Cardiac fibroblast (primary cell): Measurements from ENCODE around the gene HGFAC.

Source experiments
- DNase-seq, 2 donors: peaks; one replicate each; pipeline versions ENCODE4 v3.0.0 to v3.0.0-alpha.2; 2010; ENCODE audit warnings: low read depth in 2 of 2
- H3K4me3 ChIP-seq, 2 donors: replicated peaks in 1 of 2; 1 replicate in 1 of 2; 2 replicates in 1 of 2; pipeline ENCODE4 v1.5.1; 2011; ENCODE audit warnings: low read depth in 2 of 2, low read length in 2 of 2, mild to moderate bottlenecking in 2 of 2, moderate library complexity in 1 of 2
- TF ChIP-seq, protein P1 (sequence below): IDR thresholded peaks from one replicate; pipeline ENCODE4 v1.5.1; 2011; ENCODE audit warnings: low read depth, mild to moderate bottlenecking, low read length, inconsistent platforms

HGFAC gene

DNA sequence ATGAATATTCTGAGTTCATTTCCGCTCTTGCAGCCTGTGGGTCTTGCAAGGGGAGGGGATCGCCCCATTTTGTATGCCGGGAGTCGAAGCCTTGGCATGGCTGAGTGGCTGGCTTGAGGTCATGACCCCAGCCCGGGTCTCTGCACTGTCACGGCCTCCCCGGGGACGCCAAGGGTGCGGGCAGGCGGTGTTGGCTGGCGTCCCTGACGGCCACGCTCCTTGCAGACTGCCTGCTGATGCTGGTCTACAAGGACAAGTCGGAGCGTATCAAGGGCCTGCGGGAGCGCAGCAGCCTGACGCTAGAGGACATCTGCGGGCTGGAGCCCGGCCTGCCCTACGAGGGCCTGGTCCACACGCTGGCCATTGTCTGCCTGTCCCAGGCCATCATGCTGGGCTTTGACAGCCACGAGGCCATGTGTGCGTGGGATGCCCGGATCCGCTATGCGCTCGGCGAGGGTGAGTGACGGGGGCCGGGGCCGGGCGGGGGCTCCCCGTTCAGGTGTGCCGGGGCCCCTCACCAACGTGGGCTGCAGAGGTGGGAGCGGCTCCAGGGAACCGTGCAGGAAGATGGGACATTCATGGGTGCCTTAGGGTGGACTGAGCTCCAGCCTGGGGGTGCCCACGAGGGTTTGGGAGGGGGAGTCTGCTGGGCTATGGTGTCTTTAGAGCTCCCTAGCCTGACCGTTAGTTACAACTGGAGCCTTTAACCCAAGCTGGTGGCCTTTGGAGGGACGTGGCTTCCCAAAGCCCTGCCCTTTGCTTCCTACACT lies 31.6 kb downstream of the HGFAC start:
- H3K4me3 ChIP-seq, result no peak overlapping the region
- DNase-seq, result no peak
- TF ChIP-seq, protein P1, sequence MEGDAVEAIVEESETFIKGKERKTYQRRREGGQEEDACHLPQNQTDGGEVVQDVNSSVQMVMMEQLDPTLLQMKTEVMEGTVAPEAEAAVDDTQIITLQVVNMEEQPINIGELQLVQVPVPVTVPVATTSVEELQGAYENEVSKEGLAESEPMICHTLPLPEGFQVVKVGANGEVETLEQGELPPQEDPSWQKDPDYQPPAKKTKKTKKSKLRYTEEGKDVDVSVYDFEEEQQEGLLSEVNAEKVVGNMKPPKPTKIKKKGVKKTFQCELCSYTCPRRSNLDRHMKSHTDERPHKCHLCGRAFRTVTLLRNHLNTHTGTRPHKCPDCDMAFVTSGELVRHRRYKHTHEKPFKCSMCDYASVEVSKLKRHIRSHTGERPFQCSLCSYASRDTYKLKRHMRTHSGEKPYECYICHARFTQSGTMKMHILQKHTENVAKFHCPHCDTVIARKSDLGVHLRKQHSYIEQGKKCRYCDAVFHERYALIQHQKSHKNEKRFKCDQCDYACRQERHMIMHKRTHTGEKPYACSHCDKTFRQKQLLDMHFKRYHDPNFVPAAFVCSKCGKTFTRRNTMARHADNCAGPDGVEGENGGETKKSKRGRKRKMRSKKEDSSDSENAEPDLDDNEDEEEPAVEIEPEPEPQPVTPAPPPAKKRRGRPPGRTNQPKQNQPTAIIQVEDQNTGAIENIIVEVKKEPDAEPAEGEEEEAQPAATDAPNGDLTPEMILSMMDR, result no peak

DNA sequence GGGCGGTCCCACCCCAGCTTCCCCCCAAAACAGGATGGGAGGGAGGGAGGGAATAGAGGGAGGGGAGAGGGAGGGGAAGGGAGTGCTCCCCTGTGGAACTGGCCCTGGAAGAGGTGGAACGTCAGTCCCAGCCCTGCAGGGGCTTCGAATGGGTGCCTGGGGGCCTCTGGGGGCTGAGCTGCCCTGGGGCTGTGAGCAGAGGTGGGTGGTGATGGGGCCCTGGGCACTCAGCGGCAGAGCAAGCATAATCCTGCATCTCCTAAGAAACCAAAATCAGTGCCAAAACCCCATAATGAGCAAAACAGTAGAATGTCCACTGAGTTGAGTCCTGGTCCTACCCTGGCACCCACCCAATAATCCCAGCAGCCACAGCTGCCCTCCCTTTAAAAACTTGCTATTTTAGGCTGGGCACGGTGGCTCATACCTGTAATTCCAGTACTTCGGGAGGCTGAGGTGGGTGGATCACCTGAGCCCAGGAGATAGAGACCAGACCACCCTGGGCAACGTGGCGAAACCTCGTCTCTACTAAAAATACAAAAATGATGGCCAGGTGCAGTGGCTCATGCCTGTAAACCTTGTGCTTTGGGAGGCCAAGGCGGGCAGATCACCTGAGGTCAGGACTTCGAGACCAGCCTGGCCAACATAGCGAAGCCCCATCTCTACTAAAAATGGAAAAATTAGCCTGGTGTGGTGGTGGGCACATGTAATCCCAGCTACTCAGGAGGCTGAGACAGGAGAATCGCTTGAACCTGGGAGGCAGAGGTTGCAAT lies 32.4 kb downstream of the HGFAC start:
- TF ChIP-seq, protein P1, result no peak
- H3K4me3 ChIP-seq, result no peak overlapping the region
- DNase-seq, result no peak

DNA sequence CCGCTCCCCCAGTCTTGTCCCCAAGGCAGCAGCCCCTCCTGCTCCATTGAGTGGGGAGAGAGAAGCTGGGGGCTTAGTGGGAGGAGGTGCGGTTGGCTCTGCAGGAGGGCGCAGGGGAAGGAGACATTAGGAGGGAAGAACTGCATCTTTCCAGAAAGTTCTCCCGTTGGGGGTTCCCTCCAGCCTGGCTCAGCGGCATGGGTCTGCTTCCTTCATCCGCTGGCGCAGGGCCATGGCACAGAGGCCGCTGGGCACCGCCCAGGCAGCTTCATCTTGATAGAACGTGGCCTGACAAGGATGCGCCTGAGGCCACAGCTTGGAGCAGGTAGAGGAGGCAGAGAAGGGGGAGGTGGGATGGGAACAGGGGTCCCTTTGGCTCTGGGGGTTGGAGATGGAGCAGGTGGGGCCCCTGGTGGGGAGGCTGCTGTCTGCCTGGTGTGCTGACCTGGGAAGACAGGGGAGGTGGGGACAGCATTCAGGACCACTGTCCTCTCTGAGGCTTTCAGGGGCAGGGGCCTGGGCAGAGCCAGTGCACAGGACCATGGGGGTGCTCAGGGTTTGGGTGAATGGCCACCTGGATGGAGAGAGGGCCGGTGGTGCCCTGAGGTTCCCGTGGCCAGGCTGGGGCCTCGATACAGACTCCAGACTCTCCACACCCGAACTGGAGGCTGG lies 33.4 kb downstream of the HGFAC start:
- TF ChIP-seq, protein P1, result no peak

DNA sequence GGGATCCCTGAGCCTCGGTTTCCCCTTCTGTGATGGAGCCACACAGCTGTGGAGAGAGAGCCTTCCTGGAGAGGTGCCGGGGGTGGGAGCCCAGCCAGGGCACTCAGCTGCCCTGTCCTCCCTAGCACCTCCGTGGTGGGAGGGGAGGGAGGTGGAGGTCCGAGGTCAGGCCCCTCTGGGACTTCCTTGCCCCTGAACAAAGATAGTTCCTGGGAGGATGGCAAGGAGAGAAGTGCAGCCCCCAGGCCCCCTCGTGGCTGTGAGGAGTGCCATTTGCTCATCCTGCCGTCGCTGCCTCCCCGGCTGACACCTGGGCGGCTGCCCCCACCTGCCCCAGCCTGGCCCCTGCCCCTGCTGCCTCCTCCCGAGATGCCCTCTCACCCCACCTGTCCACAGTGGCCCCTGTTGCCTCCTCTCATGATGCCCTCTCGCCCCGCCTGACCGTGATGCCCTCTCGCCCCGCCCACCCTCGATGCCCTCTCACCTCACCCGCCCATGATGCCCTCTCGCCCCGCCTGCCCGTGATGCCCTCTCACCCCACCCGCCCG lies 34.0 kb downstream of the HGFAC start:
- H3K4me3 ChIP-seq, result no peak overlapping the region
- no peak for DNase-seq
- TF ChIP-seq, protein P1, result no peak

More for the DNA sequence above, 33.4 kb downstream of the HGFAC start:
- DNase-seq, result no peak
- H3K4me3 ChIP-seq, result no peak overlapping the region

DNA sequence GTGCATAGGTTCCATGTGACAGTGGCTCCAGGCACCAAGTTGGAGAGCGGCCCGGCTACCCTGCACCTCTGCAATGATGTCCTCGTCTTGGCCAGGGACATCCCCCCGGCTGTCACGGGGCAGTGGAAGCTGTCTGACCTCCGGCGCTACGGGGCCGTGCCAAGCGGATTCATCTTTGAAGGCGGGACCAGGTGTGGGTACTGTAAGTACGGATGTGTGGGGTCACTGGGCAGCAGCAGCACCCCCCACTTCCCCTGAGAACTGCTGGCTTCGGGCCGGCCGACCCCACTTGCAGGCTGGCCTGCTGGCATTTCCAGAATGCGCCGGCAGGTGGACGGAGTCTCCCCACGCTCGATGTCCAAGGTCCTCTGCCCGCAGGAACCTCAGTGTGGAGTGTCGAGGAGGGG lies 34.6 kb downstream of the HGFAC start:
- TF ChIP-seq, protein P1, result no peak
- no peak overlapping the region for H3K4me3 ChIP-seq
- no peak for DNase-seq

DNA sequence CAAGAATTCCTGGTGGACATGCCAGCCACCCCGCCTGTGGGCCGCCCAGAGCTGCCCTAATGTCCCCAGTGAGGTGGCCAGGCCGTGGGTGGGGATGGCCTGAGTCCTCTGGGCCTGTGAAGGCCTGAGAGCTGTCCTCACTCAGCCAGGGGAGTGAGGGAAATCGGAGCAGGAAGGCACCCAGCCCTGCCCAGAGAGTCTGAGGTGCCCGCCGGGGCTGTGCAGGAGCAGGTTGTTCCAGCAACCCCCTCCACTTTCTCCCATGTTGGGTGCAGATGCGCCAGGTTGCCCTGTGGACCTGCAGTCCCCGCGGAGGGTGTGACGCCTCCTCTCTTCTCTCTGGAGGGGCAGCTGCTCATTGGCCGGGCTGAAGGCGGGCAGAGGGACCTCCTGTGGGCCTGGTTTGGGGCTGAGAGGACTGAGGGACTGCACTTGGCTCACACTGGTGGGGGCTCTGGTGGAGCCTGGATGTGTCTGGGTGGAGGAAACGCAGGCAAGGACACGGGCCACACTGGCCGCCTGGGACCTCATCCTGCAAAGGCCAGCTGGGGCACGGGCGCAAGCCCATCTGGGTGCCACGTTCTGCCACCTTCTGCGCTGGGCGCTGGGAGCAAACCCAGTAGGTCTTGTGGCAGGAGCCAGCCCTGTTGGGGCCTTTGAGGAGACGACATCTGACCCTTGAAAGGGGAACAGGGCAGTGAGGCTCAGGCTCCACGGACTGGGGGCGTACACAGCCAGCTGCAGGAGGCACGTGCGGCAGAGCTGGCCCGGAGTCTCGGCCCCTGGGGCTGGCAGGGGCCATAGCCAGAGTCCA lies 35.4 kb downstream of the HGFAC start:
- no peak overlapping the region for H3K4me3 ChIP-seq
- DNase-seq, result no peak
- TF ChIP-seq, protein P1, result no peak
